GM21367 (cell line): Measurements from ENCODE around the gene SSR3.

Source experiments
- ATAC-seq: cut with Tn5 transposase; IDR thresholded peaks from one replicate; pipeline ENCODE4 v1.9.1; 2021; ENCODE audit not compliant: unreplicated experiment

SSR3 gene

DNA sequence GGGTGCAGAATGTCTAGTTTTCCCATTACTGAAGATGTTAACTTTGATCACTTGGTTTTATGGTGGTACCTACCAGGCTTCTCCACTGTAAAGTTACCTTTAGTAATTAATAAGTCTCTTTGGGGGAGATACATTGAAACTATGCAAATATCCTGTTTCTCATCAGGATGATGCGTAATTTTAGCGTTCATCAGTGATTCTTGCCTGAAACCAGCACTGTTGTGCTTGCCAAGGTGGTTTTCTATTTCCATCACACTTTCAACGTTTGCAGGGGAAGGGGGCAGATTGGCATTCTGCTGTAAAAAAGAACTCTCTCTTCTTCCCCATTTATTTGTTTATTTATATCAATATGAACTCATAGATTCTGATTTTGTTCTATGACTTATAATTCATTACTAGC lies 61.0 kb downstream of the SSR3 start:
- no peak for ATAC-seq

DNA sequence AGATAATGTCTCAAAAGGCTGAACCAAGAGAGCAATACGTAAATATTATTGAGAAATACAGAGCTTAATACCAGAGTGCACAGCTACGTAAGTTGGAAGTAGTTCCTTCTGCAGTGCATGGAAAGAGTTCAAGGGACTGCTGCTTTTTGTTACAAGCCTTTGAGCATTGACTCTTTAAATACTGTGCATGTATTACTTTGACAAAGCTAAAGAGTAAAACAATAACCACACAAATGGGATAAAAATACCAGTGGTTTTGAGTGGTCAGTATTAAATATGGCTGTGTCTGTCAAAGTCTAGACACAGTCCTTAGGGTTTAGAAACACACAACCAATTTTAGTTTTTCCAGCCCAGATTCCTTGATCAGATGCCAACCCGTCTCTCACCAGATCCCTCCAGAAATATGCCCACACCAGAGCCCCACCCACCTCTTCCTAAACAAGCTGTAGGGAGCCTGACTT lies 62.1 kb downstream of the SSR3 start:
- no peak for ATAC-seq

DNA sequence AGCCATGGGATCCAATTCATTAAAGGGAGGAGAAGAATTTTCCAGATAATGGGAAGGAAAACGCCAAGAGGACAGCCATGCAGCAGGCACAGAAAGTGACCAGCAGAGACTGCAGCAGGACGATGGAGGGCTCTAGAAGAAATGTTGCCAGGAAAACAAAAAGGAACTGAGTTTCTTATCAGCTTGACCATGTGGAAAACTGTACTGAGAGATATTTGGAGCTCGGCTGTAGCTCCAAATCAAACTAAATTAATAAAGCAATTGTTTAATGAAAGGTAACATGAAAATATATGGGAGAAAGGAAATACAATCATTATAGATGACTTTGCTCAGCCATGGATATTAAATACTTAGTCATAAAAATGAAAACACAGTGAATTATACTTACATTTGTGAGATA lies 63.7 kb downstream of the SSR3 start:
- no peak for ATAC-seq
